Dendritic cell treated with granulocyte-macrophage colony-stimulating factor and Interleukin-4, amounts not matched to agents 40 ng/mL and 50 ng/mL, for 4 days (primary cell): ENCODE measurements around the gene HDAC4.
A peak's percentile ranks its signal among the peaks of the same experiment; 100 is the strongest.

Experiments
- H3K27ac Mint-ChIP-seq: one replicate; pipeline ENCODE4 v1.8.0; 2022; ENCODE audit warnings: mild to moderate bottlenecking, mixed read lengths
- H3K27me3 Mint-ChIP-seq: one replicate; pipeline ENCODE4 v1.8.0; 2022; ENCODE audit warnings: mild to moderate bottlenecking, mixed read lengths
- H3K36me3 Mint-ChIP-seq: one replicate; pipeline ENCODE4 v1.8.0; 2022; ENCODE audit warnings: low read depth, mixed read lengths
- H3K4me1 Mint-ChIP-seq: one replicate; pipeline ENCODE4 v1.8.0; 2022; ENCODE audit warnings: low read depth, mixed read lengths
- H3K4me3 Mint-ChIP-seq: one replicate; pipeline ENCODE4 v1.8.0; 2022; ENCODE audit warnings: mild to moderate bottlenecking, moderate library complexity, mixed read lengths
- H3K9me3 Mint-ChIP-seq: one replicate; pipeline ENCODE4 v1.8.0; 2022; ENCODE audit warnings: mixed read lengths
- intact Hi-C: fragments of 100-400 bp; cut with micrococcal nuclease; formaldehyde crosslinking; loops from one replicate; pipeline ENCODE4 v1.15.0; 2022

The HDAC4 gene

GRCh38 chr2:239064891-239065290 is 335.9 kb downstream of the HDAC4 start:
- Mint-ChIP-seq H3K4me3 (no peak overlapping the region), H3K36me3 (peaks cover 91% of the 10 kb centered on the region), H3K4me1 (no peaks in the 10 kb centered on the region), H3K27me3 (no peaks in the 10 kb centered on the region), H3K27ac (no peak overlapping the region), H3K9me3 (no peaks in the 10 kb centered on the region)
- intact Hi-C loops, result no loop called here

GRCh38 chr2:239064253-239064652 is 336.6 kb downstream of the HDAC4 start:
- Mint-ChIP-seq H3K9me3 (no peaks in the 10 kb centered on the region), H3K4me1 (no peaks in the 10 kb centered on the region), H3K36me3 (peaks cover 91% of the 10 kb centered on the region), H3K27ac (no peak overlapping the region), H3K4me3 (no peak overlapping the region), H3K27me3 (no peaks in the 10 kb centered on the region)
- intact Hi-C loops, result no loop called here

GRCh38 chr2:239062743-239063142 is 338.1 kb downstream of the HDAC4 start:
- H3K27me3 Mint-ChIP-seq, result no peaks in the 10 kb centered on the region
- H3K9me3 Mint-ChIP-seq, result no peaks in the 10 kb centered on the region
- H3K4me1 Mint-ChIP-seq, result no peaks in the 10 kb centered on the region
- H3K4me3 Mint-ChIP-seq, result no peak overlapping the region
- H3K36me3 Mint-ChIP-seq, result peaks cover 82% of the 10 kb centered on the region
- intact Hi-C loops, result no loop called here
- no peak overlapping the region for H3K27ac Mint-ChIP-seq

GRCh38 chr2:239061824-239062570 is 338.8 kb downstream of the HDAC4 start:
- H3K4me1 Mint-ChIP-seq, result no peaks in the 10 kb centered on the region
- no peaks in the 10 kb centered on the region for H3K9me3 Mint-ChIP-seq
- H3K27me3 Mint-ChIP-seq, result no peaks in the 10 kb centered on the region
- H3K36me3 Mint-ChIP-seq, result peaks cover 74% of the 10 kb centered on the region
- intact Hi-C loops, result no loop called here
- no peak overlapping the region for H3K27ac Mint-ChIP-seq
- H3K4me3 Mint-ChIP-seq, result no peak overlapping the region

- no peaks in the 10 kb centered on the region for H3K4me1 Mint-ChIP-seq
- intact Hi-C loops, result no loop called here
- no peaks in the 10 kb centered on the region for H3K9me3 Mint-ChIP-seq
- H3K4me3 Mint-ChIP-seq, result no peak overlapping the region
- H3K27ac Mint-ChIP-seq, result no peak overlapping the region
- H3K36me3 Mint-ChIP-seq, result peaks cover 66% of the 10 kb centered on the region
- H3K27me3 Mint-ChIP-seq, result no peaks in the 10 kb centered on the region
These were observed 339.6 kb downstream of the HDAC4 start for GRCh38 chr2:239061121-239061666.

GRCh38 chr2:239060676-239061075 is 340.1 kb downstream of the HDAC4 start:
- Mint-ChIP-seq H3K27me3 (no peaks in the 10 kb centered on the region), H3K4me1 (no peaks in the 10 kb centered on the region), H3K36me3 (peaks cover 61% of the 10 kb centered on the region), H3K27ac (no peak overlapping the region), H3K9me3 (no peaks in the 10 kb centered on the region), H3K4me3 (no peak overlapping the region)
- intact Hi-C loops, result no loop called here

GRCh38 chr2:239059854-239060253 is 341.0 kb downstream of the HDAC4 start:
- H3K27me3 Mint-ChIP-seq, result no peaks in the 10 kb centered on the region
- no peaks in the 10 kb centered on the region for H3K4me1 Mint-ChIP-seq
- H3K4me3 Mint-ChIP-seq, result no peak overlapping the region
- no peaks in the 10 kb centered on the region for H3K9me3 Mint-ChIP-seq
- intact Hi-C loops, result no loop called here
- H3K36me3 Mint-ChIP-seq, result peaks cover 53% of the 10 kb centered on the region
- H3K27ac Mint-ChIP-seq, result no peak overlapping the region

GRCh38 chr2:239058766-239059165 is 342.1 kb downstream of the HDAC4 start:
- H3K27me3 Mint-ChIP-seq, result no peaks in the 10 kb centered on the region
- intact Hi-C loops, result no loop called here

GRCh38 chr2:239057533-239057932 is 343.3 kb downstream of the HDAC4 start:
- Mint-ChIP-seq H3K4me3 (no peak overlapping the region), H3K36me3 (peaks cover 29% of the 10 kb centered on the region), H3K27ac (no peak overlapping the region), H3K9me3 (no peaks in the 10 kb centered on the region), H3K27me3 (no peaks in the 10 kb centered on the region), H3K4me1 (no peaks in the 10 kb centered on the region)
- intact Hi-C loops, result no loop called here

More at GRCh38 chr2:239058766-239059165, 342.1 kb downstream of the HDAC4 start:
- no peaks in the 10 kb centered on the region for H3K4me1 Mint-ChIP-seq
- peaks cover 42% of the 10 kb centered on the region for H3K36me3 Mint-ChIP-seq
- H3K4me3 Mint-ChIP-seq, result no peak overlapping the region
- no peaks in the 10 kb centered on the region for H3K9me3 Mint-ChIP-seq
- no peak overlapping the region for H3K27ac Mint-ChIP-seq

GRCh38 chr2:239056611-239057010 is 344.2 kb downstream of the HDAC4 start:
- no peaks in the 10 kb centered on the region for H3K4me1 Mint-ChIP-seq
- H3K27ac Mint-ChIP-seq, result no peak overlapping the region
- peaks cover 20% of the 10 kb centered on the region for H3K36me3 Mint-ChIP-seq
- no peaks in the 10 kb centered on the region for H3K9me3 Mint-ChIP-seq
- H3K27me3 Mint-ChIP-seq, result no peaks in the 10 kb centered on the region
- intact Hi-C loops, result no loop called here
- no peak overlapping the region for H3K4me3 Mint-ChIP-seq

- H3K4me1 Mint-ChIP-seq, result no peaks in the 10 kb centered on the region
- H3K36me3 Mint-ChIP-seq, result peaks cover 19% of the 10 kb centered on the region
- no peaks in the 10 kb centered on the region for H3K27me3 Mint-ChIP-seq
- intact Hi-C loops, result no loop called here
- no peak overlapping the region for H3K4me3 Mint-ChIP-seq
- peak overlapping the region; percentile 6 for H3K27ac Mint-ChIP-seq
- H3K9me3 Mint-ChIP-seq, result no peaks in the 10 kb centered on the region
These were observed 344.9 kb downstream of the HDAC4 start for GRCh38 chr2:239055756-239056493.

- Mint-ChIP-seq H3K4me1 (no peaks in the 10 kb centered on the region), H3K27me3 (no peaks in the 10 kb centered on the region), H3K4me3 (no peak overlapping the region), H3K36me3 (peaks cover 19% of the 10 kb centered on the region), H3K27ac (no peak overlapping the region), H3K9me3 (no peaks in the 10 kb centered on the region)
- intact Hi-C loops, result no loop called here
These were observed 345.9 kb downstream of the HDAC4 start for GRCh38 chr2:239054921-239055320.

- no peaks in the 10 kb centered on the region for H3K9me3 Mint-ChIP-seq
- intact Hi-C loops, result no loop called here
- peaks cover 18% of the 10 kb centered on the region for H3K36me3 Mint-ChIP-seq
- no peaks in the 10 kb centered on the region for H3K27me3 Mint-ChIP-seq
- no peak overlapping the region for H3K27ac Mint-ChIP-seq
- no peak overlapping the region for H3K4me3 Mint-ChIP-seq
- no peaks in the 10 kb centered on the region for H3K4me1 Mint-ChIP-seq
These were observed 346.9 kb downstream of the HDAC4 start for GRCh38 chr2:239053801-239054503.
